ENCODE data around the gene OR14I1.
"Not testable (repeated sequence)": the region's sequence is repeated elsewhere in the genome, so short reads cannot be mapped to it uniquely, and the experiment has no call there.

Gene OR14I1

DNA sequence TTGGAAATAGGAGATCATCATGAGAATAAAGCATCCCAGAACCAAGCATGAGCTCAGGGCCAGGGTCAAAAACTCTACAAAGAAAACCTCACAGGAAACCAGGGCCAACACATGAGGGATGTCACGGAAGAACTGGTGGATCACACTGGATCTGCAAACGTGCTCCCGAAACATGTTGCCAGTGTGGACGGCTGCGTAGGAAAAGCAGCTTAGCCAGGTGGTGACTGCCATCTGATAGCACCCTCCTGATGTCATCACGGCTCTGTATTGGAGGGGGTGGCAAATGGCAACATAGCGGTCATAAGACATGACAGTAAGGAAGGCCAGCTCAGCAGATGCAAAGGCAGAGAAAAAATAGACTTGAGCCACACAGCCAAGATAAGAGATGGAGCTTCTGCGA lies 20.9 kb downstream of the OR14I1 start:
- H3K4me3 ChIP-seq (ENCODE audit: low read depth in 1 of 2, low read length in 2 of 2), result no peak overlapping the region
- H3K9ac ChIP-seq (ENCODE audit: low read length), result no peak overlapping the region
- no peaks in the 10 kb centered on the region for H3K27me3 ChIP-seq (ENCODE audit: control insufficient read depth in 1 of 2, insufficient read depth in 2 of 2, low read length in 2 of 2)
- no peak overlapping the region for H3K27ac ChIP-seq (ENCODE audit: low read depth, low read length)
- no peaks in the 10 kb centered on the region for H3K36me3 ChIP-seq (ENCODE audit: insufficient read depth, low read length)
- H3K9me3 ChIP-seq (ENCODE audit: low read length), result no peaks in the 10 kb centered on the region
- no peaks in the 10 kb centered on the region for H3K4me1 ChIP-seq (ENCODE audit: insufficient read depth, low read length)

DNA sequence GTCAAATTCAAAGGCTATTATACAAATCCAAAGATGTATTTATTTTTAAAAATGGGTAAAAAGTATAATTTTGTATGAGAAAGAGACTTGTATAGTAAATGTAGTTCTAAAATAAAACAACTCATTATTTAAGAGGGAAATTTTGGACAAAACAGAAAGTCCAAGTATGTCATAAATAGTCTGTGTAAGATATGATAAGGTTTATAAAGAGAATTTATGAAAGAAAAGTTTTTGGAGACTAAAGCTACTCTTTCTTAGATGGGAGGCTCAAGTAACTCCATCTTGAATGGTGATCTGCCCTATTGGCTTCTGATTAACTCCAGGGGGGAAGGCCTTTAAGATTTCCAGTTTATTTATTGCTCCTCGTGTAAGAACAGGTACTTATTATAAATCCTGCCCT lies 32.6 kb downstream of the OR14I1 start:
- H3K27ac ChIP-seq (ENCODE audit: low read depth, low read length), result no peak overlapping the region
- H3K36me3 ChIP-seq (ENCODE audit: insufficient read depth, low read length), result no peaks in the 10 kb centered on the region
- no peaks in the 10 kb centered on the region for H3K9me3 ChIP-seq (ENCODE audit: low read length)
- no peaks in the 10 kb centered on the region for H3K27me3 ChIP-seq (ENCODE audit: control insufficient read depth in 1 of 2, insufficient read depth in 2 of 2, low read length in 2 of 2)
- no peak overlapping the region for H3K4me3 ChIP-seq (ENCODE audit: low read depth in 1 of 2, low read length in 2 of 2)
- H3K9ac ChIP-seq (ENCODE audit: low read length), result no peak overlapping the region
- no peaks in the 10 kb centered on the region for H3K4me1 ChIP-seq (ENCODE audit: insufficient read depth, low read length)

DNA sequence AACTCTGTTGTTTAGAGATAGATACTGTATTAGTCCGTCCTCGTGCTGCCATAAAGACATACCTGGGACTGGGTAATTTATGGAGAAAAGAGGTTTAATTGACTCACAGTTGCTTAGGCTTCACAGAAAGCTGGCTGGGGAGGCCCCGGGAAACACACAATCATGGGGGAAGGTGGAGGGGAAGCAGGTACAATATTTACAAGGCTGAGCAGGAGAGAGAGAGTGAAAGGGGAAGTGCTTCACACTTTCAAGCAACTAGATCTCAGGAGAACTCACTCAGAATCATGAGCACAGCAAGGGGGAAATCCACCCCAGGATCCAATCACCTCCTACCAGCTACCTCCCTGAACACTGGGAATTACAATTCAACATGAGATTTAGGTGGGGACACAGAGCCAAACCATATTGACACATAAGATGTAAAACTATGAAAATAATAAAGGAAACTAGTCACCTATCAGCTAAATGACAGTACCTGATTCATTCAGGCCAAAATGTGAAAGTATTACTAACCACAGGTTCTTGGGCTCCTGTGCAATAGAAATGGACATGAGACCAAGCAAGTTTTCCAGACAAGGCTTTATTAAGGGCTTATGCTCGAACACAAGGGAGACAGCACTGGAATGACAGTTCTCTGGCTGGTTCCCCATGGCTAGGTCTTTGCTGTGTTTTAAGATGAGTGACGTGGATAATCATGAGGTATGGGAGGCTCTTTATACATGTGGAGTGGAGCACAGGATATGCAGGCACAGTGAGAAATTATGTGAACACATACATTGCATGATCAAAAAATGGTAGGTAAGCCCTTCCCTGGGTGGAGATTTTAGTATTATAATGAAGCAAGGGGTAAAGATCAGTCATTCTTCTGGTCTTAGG lies 38.9 kb downstream of the OR14I1 start:
- not testable (repeated sequence) for H3K27me3 ChIP-seq (ENCODE audit: control insufficient read depth in 1 of 2, insufficient read depth in 2 of 2, low read length in 2 of 2); H3K9ac ChIP-seq (ENCODE audit: low read length); H3K4me1 ChIP-seq (ENCODE audit: insufficient read depth, low read length); H3K27ac ChIP-seq (ENCODE audit: low read depth, low read length); H3K36me3 ChIP-seq (ENCODE audit: insufficient read depth, low read length); H3K4me3 ChIP-seq (ENCODE audit: low read depth in 1 of 2, low read length in 2 of 2); H3K9me3 ChIP-seq (ENCODE audit: low read length)

DNA sequence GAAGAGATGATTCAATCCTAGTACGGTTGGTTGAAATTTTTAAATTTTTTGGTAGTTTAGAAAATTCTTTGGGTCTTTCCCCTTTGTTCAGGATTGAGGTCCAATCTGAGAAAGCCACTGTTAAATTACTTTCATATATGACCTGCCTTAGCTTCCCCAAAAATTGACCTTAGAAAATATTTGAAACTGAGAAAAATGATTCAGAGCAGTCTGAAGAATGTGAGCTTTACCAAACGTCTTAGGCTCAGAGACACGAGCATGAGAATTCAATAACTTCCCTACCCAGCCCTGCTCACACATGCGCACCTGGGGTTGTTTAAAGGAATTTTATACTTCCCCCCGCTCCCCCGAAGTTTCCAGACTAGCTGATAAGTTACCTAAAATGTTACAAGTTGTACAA lies 45.8 kb downstream of the OR14I1 start:
- H3K36me3 ChIP-seq (ENCODE audit: insufficient read depth, low read length); H3K4me3 ChIP-seq (ENCODE audit: low read depth in 1 of 2, low read length in 2 of 2); H3K4me1 ChIP-seq (ENCODE audit: insufficient read depth, low read length); H3K9ac ChIP-seq (ENCODE audit: low read length); H3K27me3 ChIP-seq (ENCODE audit: control insufficient read depth in 1 of 2, insufficient read depth in 2 of 2, low read length in 2 of 2); H3K27ac ChIP-seq (ENCODE audit: low read depth, low read length); H3K9me3 ChIP-seq (ENCODE audit: low read length): not testable (repeated sequence)

DNA sequence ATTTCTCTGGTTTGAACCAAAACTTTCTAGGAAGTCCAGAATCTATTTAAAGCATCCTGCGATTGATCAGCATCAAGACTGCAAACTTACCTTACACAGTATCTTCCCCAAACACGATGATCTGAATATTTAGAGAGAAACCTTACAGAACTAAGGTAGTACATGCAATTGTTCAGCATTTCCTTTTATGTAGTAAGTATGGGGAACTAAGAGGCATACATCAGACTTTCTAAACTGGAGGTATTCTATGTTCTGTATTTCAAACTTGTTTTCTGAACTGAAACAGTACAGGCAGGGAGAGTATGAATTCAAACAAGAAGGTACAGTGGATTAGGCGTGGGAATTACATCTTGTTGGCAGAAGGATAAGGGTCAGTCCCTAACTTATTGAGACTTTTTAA lies 47.2 kb downstream of the OR14I1 start, which contains the start of gene OR2T27:
Gene OR2T27 (minus strand): TSS at position 175 of the 400 bp plus-strand sequence. CDS start 4,644 bp downstream, outside the sequence.
- not testable (repeated sequence) for H3K9ac ChIP-seq (ENCODE audit: low read length); H3K4me1 ChIP-seq (ENCODE audit: insufficient read depth, low read length); H3K4me3 ChIP-seq (ENCODE audit: low read depth in 1 of 2, low read length in 2 of 2); H3K36me3 ChIP-seq (ENCODE audit: insufficient read depth, low read length); H3K9me3 ChIP-seq (ENCODE audit: low read length); H3K27me3 ChIP-seq (ENCODE audit: control insufficient read depth in 1 of 2, insufficient read depth in 2 of 2, low read length in 2 of 2); H3K27ac ChIP-seq (ENCODE audit: low read depth, low read length)
